Suppressor macrophage treated with lipopolysaccharide for 4 hours (primary cell): ENCODE results near the gene MYNN.
"Not testable (repeated sequence)": the region's sequence is repeated elsewhere in the genome, so short reads cannot be mapped to it uniquely, and the experiment has no call there.

Source experiments
- DNase-seq: peaks from one replicate; pipeline ENCODE4 v3.0.0-alpha.2; 2020

Gene MYNN

DNA sequence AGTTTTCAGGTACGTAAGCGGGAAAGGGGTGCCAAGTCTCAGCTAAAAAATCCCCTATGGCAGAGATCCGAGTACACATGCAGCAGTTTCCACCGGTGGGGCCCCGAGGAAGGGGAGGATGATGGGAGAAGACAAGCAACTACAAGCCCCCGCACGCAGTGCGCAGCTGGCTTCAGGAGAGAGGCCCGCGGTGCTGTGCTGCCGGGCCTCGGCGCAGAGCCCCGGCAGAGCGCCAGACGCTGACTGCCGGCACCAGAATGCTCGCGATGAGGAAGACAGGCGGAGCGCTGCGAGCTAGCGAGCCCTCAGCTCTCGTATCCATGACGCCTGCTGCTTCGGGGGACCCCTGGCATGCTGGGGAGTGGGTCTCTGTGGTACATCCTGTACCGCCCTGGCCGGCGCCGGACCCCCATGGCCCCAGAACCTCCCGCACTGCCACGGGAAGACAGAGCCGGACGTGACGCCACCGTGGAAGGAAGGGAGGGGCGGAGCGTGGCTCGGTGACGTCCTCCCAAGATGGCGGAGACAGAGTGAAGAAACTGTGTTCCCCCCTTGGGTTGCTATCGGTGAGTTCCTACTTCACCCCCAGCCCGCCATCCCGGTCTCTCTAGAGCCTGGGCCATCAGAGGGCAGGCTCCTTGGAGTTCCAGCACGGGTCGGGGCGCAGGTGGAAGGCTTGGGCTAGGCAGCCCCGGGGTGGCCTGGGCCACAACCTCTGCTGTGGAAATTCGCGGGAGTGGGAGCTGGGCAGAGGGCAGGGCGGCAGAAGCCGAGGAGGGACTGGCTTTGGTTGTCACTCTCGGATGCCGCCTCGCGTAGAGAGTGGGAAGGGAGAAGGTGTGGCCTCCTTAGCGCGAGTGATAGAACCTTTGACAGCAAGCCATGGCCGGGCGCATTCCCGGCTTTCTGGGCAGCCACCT is at the start of gene MYNN:
TSS of gene MYNN (plus strand) at position 500 of the 920 bp plus-strand sequence. CDS start 900 bp downstream, outside the sequence.
- DNase-seq, result peak; percentile 92

DNA sequence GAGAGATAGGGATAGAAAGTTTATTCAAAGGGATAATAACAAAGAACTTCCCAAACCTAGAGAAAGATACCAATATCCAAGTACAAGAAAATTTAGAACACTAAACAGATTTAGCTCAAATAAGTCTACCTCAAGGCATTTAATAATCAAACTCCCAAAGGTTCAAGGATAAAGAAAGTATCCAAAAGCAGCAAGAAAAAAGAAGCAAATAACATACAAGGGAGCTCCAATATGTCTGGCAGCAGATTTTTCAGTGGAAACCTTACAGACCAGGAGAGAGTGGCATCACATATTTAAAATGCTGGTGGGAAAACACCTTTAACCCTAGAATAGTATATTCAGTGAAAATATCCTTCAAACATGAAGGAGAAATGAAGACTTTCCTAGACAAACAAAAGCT is 41.3 kb upstream of the MYNN start:
- DNase-seq, result not testable (repeated sequence)

DNA sequence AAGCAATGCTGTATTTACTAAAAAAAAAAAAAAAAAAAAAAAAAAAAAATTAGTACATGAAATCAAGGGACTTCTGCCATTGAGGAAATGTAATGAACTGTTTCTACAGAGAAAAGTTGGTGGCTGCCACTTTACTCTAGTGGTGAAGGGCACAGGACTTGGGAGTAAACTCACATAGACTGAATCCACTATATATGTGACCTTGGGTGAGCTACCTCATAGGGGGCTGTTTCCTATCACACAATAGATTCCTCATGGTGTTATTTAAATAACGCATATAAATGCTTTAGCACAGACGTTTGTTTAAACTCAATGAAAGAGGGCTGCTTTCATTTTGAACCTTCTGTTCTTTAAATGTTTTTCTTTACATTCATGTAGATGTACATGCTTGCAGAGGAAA is 34.1 kb upstream of the MYNN start:
- DNase-seq, result no peak

DNA sequence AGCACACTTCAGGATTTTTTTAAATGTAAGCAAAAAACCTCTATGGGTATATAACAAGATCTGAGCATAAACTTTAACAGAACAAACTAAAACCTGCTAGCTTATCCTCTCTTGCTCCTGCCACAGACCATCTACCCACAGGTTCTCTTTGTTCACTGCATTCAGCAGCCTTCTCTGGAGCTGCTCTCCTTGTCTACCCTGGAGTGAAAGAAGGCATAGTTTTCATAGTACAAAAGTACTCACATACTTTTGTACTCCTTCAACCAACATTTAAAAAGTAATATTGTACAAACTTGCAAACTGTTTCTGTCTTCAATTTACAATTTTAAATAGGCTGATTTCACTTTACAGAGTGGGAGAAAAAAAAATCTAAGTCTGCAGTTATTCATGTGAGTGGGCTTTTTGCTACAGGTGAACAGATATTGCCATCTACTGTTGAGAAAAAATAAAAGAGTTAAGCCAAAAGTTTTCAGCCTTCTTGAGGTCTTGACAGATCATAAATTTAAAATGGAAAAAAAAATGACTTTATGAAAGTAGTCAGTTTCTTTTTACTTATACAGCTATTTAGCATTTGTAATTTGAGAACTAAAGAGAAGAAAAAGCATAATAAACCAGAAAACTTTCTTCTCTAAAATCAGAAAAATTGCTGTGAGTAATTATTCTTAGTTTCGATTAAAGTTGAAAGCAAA is 28.7 kb upstream of the MYNN start:
- no peak for DNase-seq

DNA sequence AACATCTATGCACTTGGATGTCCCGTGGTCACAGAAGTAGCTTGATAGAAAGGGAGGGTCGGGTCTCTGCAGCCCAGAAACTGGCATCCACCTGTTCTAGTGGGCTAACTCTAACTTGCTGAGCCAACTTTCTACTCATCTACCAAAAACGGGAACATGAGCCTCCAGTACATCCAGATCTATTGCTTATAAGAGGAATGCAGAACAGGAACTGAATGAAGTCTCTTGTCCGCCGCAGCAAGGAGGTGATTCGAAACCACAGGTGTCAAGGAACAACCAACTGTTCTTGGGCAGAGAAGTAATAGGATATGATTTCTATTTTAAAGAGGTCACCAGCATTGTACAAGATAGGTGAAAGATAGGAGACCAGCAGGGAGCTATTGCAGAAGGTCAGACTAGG is 26.3 kb upstream of the MYNN start:
- no peak for DNase-seq

DNA sequence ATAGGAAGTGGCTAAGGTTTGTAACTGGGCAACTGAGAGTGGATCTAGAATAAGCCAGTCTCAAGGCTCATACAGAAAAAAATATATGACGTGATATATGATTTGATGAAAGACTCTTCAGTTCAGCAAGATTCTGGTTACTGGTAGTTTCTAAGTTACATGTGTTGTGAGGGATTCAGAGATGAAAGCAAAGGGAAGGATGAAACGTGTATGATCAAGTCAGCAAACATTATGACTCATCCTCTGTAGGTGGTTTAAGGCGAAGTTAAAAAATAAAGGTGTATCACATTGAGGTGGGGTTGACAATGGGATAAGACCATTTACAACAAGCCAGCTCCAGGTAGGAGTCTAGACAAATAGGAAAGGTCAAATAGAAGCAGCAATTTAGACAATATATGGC is 24.5 kb upstream of the MYNN start:
- DNase-seq, result no peak

DNA sequence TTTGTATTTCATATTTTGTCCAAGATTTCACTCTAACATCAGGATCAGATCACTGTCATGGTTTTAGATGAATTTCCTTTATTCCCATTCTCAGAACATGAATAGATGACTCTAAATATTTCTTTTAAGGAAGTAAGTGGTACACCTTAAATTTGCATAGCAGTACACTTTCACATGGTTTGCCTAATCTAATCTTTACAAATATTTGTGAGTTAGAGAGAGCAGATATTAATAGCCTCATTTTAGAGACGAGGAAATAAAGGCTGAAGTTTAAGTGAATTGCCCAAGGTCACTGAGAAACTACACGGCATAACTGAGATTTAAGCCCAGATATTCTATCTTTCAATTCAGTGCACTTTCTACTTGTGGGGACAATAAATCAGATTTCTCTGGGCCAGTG is 22.5 kb upstream of the MYNN start:
- DNase-seq, result no peak

DNA sequence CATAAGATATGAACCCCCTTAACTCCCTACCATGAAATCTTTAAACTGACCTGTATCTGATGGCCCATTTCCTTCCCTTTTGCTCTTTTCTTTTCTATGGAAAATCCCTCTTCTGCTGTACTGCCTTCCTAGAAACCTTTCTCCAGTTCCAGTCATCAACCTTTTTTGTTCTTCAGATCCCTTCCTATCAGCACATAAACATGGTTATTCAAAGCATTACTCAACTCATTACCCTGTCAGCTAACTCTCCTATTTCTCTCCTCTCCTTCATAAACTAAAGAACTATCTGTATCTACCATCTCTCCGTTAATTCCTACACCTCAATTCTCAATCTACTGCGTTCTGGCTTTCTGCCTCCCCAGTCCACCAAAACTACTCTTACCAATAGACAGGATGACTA is 21.3 kb upstream of the MYNN start:
- DNase-seq, result no peak

DNA sequence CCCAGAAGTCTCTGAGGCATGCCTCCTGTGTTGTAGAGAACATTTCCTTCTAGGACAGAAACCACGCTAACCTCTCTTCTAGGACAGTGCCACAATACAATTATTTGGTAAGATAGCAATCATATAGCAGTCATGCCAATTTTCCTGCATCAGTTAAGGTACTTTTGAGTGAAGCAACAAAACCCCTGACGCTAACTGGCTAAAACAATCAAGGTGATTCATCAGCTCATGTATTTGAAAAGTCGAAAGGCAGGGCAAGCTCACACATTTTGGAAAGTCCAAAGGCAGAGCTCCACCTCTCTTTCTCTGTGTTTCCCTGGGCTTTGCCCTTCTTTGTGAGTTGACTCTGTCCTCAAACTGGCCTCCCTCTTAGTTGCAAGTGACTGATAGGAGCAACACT is 18.5 kb upstream of the MYNN start:
- no peak for DNase-seq

DNA sequence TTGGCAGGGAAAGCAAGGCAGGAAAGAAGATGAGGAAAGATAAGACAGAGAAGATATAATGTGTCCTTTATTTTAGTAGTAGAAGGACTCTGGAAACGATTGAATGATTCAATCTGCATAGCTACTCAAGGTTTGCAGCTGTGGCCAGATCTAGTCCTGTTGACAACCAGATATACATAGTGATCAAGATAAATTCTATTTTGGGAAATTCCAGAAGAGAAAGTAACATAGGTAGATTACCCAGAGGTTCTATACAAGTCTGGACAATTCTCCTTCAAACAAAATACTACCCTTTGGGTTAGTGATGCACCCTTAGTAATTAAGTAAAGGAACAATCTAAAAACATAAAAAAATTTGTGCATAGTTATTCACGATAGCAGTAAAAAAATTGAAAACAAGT is 17.7 kb upstream of the MYNN start:
- DNase-seq, result no peak

DNA sequence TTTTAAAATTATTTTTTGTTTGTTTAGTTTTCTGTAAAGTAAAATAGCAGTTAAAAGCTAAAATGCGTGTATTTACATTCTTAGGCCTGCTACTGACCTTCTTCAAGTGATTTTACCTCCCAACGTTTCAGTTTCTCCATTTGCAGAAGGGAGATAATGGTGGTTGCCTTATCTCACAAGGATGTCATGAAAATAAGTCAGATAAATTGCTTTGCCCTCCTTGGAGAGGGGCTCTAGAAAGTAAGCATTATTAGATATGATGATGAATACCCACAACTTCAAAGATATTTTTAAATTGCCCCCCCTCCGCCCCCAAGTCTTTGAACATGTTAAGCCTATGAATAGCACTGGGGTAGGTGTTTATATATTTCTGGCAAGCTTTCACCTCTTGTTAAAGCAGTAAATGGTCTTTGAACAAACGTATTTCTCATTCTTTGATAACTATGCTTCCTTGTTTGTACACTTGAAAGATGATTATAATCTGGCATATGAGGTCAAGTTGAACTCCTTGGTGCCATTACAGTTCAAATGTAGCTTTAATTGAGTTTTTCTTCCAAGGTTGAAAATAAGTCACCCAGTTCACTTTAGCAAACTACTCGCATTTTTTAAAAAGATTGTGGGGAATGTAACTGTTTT is 14.7 kb upstream of the MYNN start:
- DNase-seq, result no peak

DNA sequence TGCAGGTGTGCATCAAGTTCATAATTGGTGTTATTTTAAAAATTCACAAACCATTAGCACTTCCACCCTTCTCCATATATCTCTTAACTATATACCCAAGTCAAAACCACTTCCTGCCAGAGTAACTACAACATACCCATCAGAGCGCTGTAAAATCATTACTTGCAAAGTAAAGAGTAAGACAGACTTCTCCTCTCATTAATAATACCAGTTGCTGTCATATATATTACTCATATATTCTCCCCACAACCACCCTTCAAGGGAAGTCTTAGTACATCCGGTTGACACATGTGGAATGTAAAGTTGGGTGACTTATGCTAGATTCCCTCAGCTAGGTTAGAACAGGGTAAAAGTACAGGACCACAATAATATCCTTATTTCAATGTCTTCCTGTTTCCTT is 13.9 kb upstream of the MYNN start:
- DNase-seq, result peak; percentile 48

DNA sequence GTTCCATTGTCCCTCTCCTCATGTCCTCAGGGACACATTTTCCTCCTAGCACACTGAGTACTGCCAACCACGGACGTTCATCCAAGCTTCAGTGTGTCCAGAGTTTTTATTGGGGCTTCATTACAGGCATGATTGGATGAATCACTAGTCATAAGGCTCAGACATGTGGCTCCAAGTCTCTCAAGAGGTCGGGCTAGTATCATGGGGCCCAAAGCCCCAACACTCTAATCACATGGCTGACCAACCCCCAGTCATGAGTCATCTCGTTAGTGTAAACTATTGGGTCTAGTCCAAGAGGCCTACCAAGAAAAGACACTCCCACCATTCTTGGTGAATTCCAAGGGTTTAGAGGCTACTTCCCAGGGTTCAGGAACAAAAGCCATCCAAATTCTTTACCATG is 12.7 kb upstream of the MYNN start:
- DNase-seq, result no peak

DNA sequence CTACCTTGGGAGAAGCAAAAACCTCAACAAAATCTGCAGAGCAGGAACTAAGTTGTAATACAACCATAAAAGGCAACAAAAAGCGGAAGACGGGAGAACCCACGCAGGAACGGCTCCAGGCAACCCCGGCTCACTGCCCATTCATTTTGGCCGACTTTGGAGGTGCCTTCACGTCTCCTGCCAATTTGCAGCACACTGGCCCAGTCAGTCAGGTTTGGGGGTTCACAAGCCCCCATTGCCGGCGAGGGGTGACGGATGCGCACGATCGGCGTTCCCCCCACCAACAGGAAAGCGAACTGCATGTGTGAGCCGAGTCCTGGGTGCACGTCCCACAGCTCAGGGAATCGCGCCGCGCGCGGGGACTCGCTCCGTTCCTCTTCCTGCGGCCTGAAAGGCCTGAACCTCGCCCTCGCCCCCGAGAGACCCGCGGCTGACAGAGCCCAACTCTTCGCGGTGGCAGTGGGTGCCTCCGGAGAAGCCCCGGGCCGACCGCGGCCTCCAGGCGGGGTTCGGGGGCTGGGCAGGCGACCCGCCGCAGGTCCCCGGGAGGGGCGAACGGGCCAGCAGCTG is 8.8 kb upstream of the MYNN start:
- peak; percentile 71 for DNase-seq

DNA sequence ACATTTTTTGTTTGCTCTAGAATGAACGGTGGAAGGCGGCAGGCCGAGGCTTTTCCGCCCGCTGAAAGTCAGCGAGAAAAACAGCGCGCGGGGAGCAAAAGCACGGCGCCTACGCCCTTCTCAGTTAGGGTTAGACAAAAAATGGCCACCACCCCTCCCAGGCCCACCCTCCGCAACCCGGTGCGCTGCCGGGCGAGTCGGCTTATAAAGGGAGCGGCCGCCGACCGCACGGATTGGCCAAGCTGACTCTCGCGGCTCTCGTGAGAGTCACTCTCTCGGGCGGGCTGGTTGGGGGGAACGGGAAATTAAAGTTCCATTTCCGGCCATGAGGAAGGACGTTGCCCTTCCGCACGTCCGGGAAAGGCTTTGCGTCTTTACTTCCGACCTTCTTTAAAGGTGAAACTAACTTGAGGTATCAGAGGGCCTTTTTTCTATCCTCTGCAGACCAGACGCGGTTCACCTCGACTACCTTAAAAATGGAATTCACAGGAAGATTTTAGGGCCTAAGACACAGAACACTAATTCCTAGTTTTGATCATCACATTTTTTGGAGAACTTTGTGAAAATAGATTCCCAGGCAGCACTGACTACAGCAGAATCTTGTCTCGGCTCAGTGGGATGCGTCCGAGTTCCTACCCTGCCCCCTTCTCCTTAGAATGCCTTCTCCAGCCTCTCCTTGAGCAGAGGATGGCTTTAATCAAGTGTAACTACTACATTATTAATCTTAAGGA is 8.1 kb upstream of the MYNN start, which contains the start of gene TERC:
TSS of gene TERC (minus strand) at position 179 of the 731 bp plus-strand sequence.
- peak; percentile 81 for DNase-seq

DNA sequence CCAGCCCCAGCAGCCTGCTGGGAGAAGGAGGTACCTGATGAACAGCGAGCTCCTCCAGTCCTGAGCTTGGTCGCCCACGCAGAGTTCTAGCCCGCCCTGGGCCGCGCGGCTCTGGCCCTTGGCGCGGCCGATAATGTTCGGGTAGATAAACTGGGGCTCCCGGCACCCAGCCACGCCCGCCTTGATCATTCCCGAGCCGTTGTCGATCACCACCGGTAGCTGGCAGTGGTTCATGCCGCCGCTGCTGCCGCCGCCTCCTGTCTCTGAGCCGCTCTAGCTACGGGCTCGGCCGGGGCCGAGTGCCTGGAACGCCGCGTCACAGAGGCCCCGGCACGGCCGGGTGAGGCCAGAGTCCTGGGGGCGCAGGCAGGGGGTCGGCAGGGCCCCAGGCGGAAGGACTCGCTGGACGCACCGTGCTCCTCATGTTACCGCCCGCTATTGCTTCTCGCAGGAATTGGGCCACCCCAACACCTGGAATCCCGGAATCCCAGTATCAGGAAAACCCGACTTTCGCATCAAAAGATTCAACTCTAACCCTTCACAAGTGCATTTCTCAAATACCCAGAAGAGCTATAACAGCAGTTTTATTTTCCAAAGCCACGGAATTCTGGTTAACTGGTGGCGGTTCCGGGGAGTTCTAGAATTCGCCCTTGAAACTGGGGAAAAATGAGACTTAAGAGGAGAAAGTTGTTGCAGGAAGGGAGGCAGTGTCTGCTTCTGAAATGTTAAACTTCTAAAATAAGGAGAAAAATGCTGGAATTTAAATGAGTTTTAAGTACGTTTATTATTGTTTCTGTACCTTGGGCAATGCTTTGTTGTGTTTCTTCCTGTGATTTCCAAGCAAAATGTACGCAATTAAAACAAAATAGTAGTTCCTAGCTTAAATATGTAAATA is 3.7 kb upstream of the MYNN start, which contains the start of gene ACTRT3:
TSS of gene ACTRT3 (minus strand) at position 275 of the 895 bp plus-strand sequence. CDS start at position 234, 41 bp downstream.
- peak; percentile 65 for DNase-seq

DNA sequence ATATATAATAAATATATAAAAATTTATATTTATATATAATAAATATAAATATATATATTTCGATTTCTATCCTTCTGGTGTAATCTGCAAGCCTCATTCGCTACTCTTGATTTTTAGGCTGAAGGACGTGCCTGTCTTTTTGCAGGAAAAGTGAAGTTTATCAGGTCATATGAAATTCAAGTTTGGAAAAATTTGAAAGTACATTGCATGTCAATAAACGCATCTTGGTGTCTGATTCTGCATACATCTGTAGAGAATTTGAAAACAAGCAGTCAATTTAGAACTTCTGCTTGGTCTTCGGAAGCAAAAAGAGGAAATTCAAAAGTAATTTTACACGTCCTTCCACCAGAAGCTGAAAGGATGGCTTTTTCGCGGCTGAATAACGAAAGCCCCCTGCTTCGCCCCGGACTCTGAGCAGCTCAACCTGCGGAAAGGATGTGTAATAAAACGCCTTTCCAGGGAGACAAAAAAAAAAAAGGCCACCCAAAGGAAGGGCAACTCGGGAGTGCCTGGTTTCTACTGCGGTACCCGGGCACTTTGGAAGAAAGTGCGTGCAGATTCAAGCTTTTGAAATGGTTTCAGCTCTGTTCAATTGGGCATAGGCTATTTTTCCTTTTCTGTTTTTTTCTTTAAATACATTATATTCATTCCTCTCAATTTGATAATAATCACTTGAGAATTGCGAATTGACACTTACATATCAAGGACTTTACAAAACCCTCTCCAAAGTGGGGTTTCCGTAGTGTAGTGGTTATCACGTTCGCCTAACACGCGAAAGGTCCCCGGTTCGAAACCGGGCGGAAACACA is 1.5 kb upstream of the MYNN start:
- peak; percentile 85 for DNase-seq

DNA sequence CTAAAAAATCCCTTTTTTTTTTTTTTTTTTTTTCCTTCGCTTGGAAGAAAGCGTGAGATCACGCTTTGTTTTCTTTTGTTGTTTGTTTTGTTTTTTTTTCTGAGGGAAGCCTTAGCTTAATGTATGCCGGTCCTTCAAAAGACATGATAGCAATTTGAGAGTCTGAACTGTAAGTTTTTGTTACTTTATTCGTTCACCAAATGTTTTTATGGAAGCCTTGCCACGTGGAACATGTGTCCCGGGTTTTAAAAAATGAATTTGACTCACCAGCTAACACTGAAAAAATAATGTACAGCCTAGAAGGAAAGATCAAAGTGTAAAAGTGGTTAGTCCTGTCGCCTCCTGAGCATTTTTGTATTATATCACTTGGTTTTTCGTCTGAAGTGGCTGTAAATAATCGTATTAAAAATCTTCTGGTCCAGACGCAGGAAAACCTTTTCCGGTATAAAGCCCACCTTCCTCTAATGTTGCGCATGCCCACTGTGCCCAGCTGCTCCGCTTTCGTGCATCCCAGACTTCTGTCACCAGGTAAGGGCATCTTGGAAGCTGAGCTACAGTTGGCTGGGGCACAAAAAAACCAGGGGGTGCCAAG is 795 bp upstream of the MYNN start:
- DNase-seq, result peak; percentile 70

DNA sequence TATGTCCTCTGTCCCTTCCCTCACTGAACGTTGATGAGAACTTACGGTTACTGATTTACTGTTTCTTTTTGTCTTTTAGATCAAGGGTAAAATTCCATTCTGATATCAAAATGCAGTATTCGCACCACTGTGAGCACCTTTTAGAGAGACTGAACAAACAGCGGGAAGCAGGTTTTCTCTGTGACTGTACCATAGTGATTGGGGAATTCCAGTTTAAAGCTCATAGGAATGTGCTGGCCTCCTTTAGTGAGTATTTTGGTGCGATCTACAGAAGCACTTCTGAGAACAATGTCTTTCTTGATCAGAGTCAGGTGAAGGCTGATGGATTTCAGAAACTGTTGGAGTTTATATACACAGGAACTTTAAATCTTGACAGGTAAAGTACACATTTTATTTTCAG is 990 bp downstream of the MYNN start:
- DNase-seq, result no peak

DNA sequence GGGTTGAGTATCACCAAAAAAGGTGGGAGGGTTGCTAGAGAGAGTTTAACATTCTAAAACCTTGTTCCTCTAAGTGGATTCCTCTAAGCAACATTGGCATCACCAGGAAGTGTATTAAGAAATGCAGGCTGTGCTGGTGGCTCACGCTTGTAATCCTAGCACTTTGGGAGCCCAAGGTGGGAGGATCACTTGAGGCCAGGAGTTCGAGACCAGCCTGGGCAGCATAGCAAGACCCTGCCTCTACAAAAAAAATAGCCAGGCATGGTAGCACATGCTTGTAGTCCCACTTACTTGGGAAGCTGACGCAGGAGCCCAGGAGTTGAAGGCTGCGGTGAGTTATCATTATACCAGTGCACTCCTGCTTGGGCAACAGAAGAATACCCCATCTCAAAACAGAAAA is 4.6 kb downstream of the MYNN start:
- DNase-seq, result no peak
